Gastroesophageal sphincter (tissue), 3 donors: ENCODE measurements around the gene KIF22.

Experiments
- EP300 ChIP-seq: sonication (generic); formaldehyde crosslinking; IDR thresholded peaks from one replicate; pipeline ENCODE4 v1.6.1; 2017; ENCODE audit warnings: antibody characterized with exemption, mild to moderate bottlenecking
- POLR2A ChIP-seq, 2 donors: fragments of 450-650 bp; IDR thresholded peaks; one replicate each; pipeline ENCODE4 v1.6.1; 2017; ENCODE audit warnings: antibody characterized with exemption in 2 of 2, mild to moderate bottlenecking in 2 of 2, moderate library complexity in 1 of 2
- TF ChIP-seq, protein P1 (sequence below), 4 experiments: fragments of 200-600 bp in 2 of 4; fragments of 450-650 bp in 2 of 4; sonication (generic) in 1 of 4; IDR thresholded peaks; one replicate each; pipeline ENCODE4 v1.5.1; 2017 to 2019; ENCODE audit warnings: antibody characterized with exemption in 4 of 4, mild to moderate bottlenecking in 2 of 4, moderate library complexity in 2 of 4

DNA sequence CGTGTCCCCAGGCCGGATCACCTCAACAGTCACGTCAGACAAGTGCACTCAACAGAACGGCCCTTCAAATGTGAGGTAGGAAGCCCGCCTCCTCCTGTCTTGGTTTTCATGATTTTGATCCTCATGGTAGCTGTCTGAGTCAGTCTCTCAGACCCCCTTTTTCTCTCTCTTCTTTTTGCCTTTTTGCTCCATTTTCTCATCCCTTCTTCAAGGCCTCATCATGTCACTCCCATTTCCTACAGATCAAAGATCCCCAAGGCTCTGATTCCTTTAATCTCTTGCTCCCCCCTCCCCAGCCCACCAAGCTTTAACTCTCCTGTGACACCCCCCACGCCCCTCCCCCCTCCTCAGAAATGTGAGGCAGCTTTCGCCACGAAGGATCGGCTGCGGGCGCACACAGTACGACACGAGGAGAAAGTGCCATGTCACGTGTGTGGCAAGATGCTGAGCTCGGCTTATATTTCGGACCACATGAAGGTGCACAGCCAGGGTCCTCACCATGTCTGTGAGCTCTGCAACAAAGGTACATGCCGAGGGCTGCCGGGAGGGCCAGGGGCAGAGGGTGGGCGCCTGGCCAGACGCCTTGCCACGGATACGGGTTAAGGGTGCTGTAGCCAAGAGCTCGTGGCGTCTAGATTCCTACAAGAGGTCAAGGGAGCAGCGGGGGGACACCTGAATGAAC, 17.8 kb downstream of the KIF22 start:
- TF ChIP-seq POLR2A (IDR thresholded peaks at IDR 0.05) (no peak), EP300 (no peak)
- TF ChIP-seq, protein P1, sequence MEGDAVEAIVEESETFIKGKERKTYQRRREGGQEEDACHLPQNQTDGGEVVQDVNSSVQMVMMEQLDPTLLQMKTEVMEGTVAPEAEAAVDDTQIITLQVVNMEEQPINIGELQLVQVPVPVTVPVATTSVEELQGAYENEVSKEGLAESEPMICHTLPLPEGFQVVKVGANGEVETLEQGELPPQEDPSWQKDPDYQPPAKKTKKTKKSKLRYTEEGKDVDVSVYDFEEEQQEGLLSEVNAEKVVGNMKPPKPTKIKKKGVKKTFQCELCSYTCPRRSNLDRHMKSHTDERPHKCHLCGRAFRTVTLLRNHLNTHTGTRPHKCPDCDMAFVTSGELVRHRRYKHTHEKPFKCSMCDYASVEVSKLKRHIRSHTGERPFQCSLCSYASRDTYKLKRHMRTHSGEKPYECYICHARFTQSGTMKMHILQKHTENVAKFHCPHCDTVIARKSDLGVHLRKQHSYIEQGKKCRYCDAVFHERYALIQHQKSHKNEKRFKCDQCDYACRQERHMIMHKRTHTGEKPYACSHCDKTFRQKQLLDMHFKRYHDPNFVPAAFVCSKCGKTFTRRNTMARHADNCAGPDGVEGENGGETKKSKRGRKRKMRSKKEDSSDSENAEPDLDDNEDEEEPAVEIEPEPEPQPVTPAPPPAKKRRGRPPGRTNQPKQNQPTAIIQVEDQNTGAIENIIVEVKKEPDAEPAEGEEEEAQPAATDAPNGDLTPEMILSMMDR (IDR thresholded peaks at IDR 0.05), result no peak
